Neural cell (in vitro differentiated cells): Measurements from ENCODE around the gene WNT2B. TPM values are rescaled to one million over a fixed set of nuclear protein-coding genes. Genes with fewer than 3 reads are reported as not detected.

ENCODE experiments used
- H2AFZ ChIP-seq: fragments of 200-600, 300-800 bp; sonication (generic), shearing (Covaris generic); 2 replicates; pipeline ENCODE4 v1.6.0; 2014; ENCODE audit warnings: low read depth, mild to moderate bottlenecking, antibody characterized with exemption, low read length, moderate library complexity
- H3F3A ChIP-seq: fragments of 200-600 bp; shearing (Covaris generic); 2 replicates; pipeline ENCODE4 v1.6.1; 2016; ENCODE audit warnings: mild to moderate bottlenecking, moderate library complexity, mixed read lengths, antibody characterized with exemption, low read length; ENCODE audit not compliant: insufficient read depth, poor library complexity, severe bottlenecking
- H3K27ac ChIP-seq: fragments of 200-600, 300-800 bp; sonication (generic), shearing (Covaris generic); 2 replicates; pipeline ENCODE4 v1.5.1; 2014; ENCODE audit warnings: mild to moderate bottlenecking, low read length, moderate library complexity
- H3K27me3 ChIP-seq: fragments of 300-800, 200-600 bp; sonication (generic), shearing (Covaris generic); 2 replicates; pipeline ENCODE4 v1.6.0; 2014; ENCODE audit warnings: mild to moderate bottlenecking, low read depth, low read length, moderate library complexity; ENCODE audit not compliant: insufficient read depth
- H3K36me3 ChIP-seq: fragments of 300-800, 200-600 bp; sonication (generic), shearing (Covaris generic); 2 replicates; pipeline ENCODE4 v1.5.1; 2014; ENCODE audit warnings: mild to moderate bottlenecking, antibody characterized with exemption, low read length, moderate library complexity; ENCODE audit not compliant: insufficient read depth
- H3K4me2 ChIP-seq: fragments of 300-800, 200-600 bp; sonication (generic), shearing (Covaris generic); 2 replicates; pipeline ENCODE4 v1.6.0; 2014; ENCODE audit warnings: mild to moderate bottlenecking, low read length
- H3K4me3 ChIP-seq: fragments of 300-800, 200-600 bp; sonication (generic), shearing (Covaris generic); 2 replicates; pipeline ENCODE4 v1.5.1; 2014; ENCODE audit warnings: mild to moderate bottlenecking, low read length, moderate library complexity
- H3K79me2 ChIP-seq: fragments of 200-600 bp; shearing (Covaris generic); replicated peaks from 2 replicates; pipeline ENCODE4 v1.6.0; 2014; ENCODE audit warnings: mild to moderate bottlenecking, low read length, moderate library complexity; ENCODE audit not compliant: insufficient read depth
- H3K9ac ChIP-seq: fragments of 300-800, 200-600 bp; sonication (generic), shearing (Covaris generic); 2 replicates; pipeline ENCODE4 v1.6.1; 2016; ENCODE audit warnings: mild to moderate bottlenecking, low read length, mixed read lengths
- H3K9me2 ChIP-seq: fragments of 200-600 bp; shearing (Covaris generic); 2 replicates; pipeline ENCODE4 v1.6.1; 2016; ENCODE audit warnings: mild to moderate bottlenecking, low read length, mixed read lengths; ENCODE audit not compliant: insufficient read depth
- H3K9me3 ChIP-seq: fragments of 200-600, 300-800 bp; sonication (generic), shearing (Covaris generic); 2 replicates; pipeline ENCODE4 v1.6.1; 2016; ENCODE audit warnings: mild to moderate bottlenecking, mixed run types, low read length, moderate library complexity, mixed read lengths
- H4K20me1 ChIP-seq: fragments of 200-600 bp; shearing (Covaris generic); 2 replicates; pipeline ENCODE4 v1.6.1; 2016; ENCODE audit warnings: mild to moderate bottlenecking, mixed run types; ENCODE audit not compliant: insufficient read depth
- CTCF ChIP-seq: fragments of 450-650 bp; IDR thresholded peaks from 2 replicates; pipeline ENCODE4 v1.5.1; 2014; ENCODE audit warnings: antibody characterized with exemption, mild to moderate bottlenecking, moderate library complexity; ENCODE audit not compliant: poor library complexity, severe bottlenecking
- EP300 ChIP-seq: fragments of 450-650 bp; conservative IDR thresholded peaks from 2 replicates; pipeline ENCODE4 v1.6.1; 2014; ENCODE audit warnings: antibody characterized with exemption, mild to moderate bottlenecking, moderate library complexity; ENCODE audit not compliant: poor library complexity, severe bottlenecking
- EZH2 ChIP-seq: fragments of 200-600, 300-800 bp; shearing (Covaris generic), sonication (generic); IDR thresholded peaks from 2 replicates; pipeline ENCODE4 v1.6.1; 2014; ENCODE audit warnings: antibody characterized with exemption, low read length, borderline replicate concordance, mild to moderate bottlenecking; ENCODE audit not compliant: insufficient read depth, poor library complexity, severe bottlenecking
- MXI1 ChIP-seq: fragments of 450-650 bp; conservative IDR thresholded peaks from 2 replicates; pipeline ENCODE4 v1.6.1; 2014; ENCODE audit warnings: antibody characterized with exemption, mild to moderate bottlenecking; ENCODE audit not compliant: poor library complexity, severe bottlenecking
- POLR2AphosphoS5 ChIP-seq: IDR thresholded peaks from 2 replicates; pipeline ENCODE4 v1.6.1; 2012
- RAD21 ChIP-seq: fragments of 450-650 bp; conservative IDR thresholded peaks from 2 replicates; pipeline ENCODE4 v1.6.1; 2014; ENCODE audit warnings: antibody characterized with exemption, mild to moderate bottlenecking, moderate library complexity
- SMC3 ChIP-seq: fragments of 450-650 bp; conservative IDR thresholded peaks from 2 replicates; pipeline ENCODE4 v1.6.1; 2014; ENCODE audit warnings: antibody characterized with exemption, mild to moderate bottlenecking, moderate library complexity; ENCODE audit not compliant: poor library complexity
- TAF1 ChIP-seq: IDR thresholded peaks from 2 replicates; pipeline ENCODE4 v1.6.1; 2012; ENCODE audit warnings: low read depth
- polyA plus RNA-seq: library from polyadenylated mRNA; depleted of rRNA; stranded (reverse); fragments of >200 nt; gene quantifications from 2 replicates; pipeline ENCODE4 v1.2.3, GENCODE V29; 2014

WNT2B gene
- polyA plus RNA-seq, 1 donor from 2014 or later = 3.1 TPM

- no peaks in the 10 kb centered on the region for H4K20me1 ChIP-seq
- no peaks in the 10 kb centered on the region for H3K9me2 ChIP-seq
- no peak overlapping the region for H3K4me3 ChIP-seq
- no peak overlapping the region for H2AFZ ChIP-seq
- H3F3A ChIP-seq = no peaks in the 10 kb centered on the region
- H3K79me2 ChIP-seq = no peaks in the 10 kb centered on the region
- no peaks in the 10 kb centered on the region for H3K36me3 ChIP-seq
- no peak overlapping the region for H3K9ac ChIP-seq
- H3K4me2 ChIP-seq = no peak overlapping the region
- peaks cover 45% of the 10 kb centered on the region for H3K27me3 ChIP-seq
- no peaks in the 10 kb centered on the region for H3K9me3 ChIP-seq
- H3K27ac ChIP-seq = no peak overlapping the region
- TF ChIP-seq POLR2AphosphoS5 (no peak), RAD21 (no peak), MXI1 (no peak), SMC3 (no peak)
Observed at GRCh38 chr1:112511897-112512296, 3.1 kb downstream of the WNT2B start.

- no peak for TF ChIP-seq TAF1
- no peak for TF ChIP-seq CTCF
- no peak for TF ChIP-seq POLR2AphosphoS5
- no peak for TF ChIP-seq EP300
- TF ChIP-seq RAD21 = no peak
- H3K4me3 ChIP-seq = no peak overlapping the region
- H3F3A ChIP-seq = no peaks in the 10 kb centered on the region
- H3K4me2 ChIP-seq = no peak overlapping the region
- H3K9me2 ChIP-seq = no peaks in the 10 kb centered on the region
- no peak overlapping the region for H3K9ac ChIP-seq
- H3K27me3 ChIP-seq = peaks cover 31% of the 10 kb centered on the region
- no peaks in the 10 kb centered on the region for H3K36me3 ChIP-seq
- no peaks in the 10 kb centered on the region for H3K79me2 ChIP-seq
- no peak overlapping the region for H2AFZ ChIP-seq
- H3K9me3 ChIP-seq = no peaks in the 10 kb centered on the region
- H3K27ac ChIP-seq = no peak overlapping the region
- no peaks in the 10 kb centered on the region for H4K20me1 ChIP-seq
Observed at GRCh38 chr1:112513112-112513870, 4.5 kb downstream of the WNT2B start.

- TF ChIP-seq RAD21 (no peak), EZH2 (no peak)
- no peaks in the 10 kb centered on the region for H3F3A ChIP-seq
- H3K79me2 ChIP-seq = no peaks in the 10 kb centered on the region
- no peak overlapping the region for H3K4me2 ChIP-seq
- no peaks in the 10 kb centered on the region for H3K36me3 ChIP-seq
- no peaks in the 10 kb centered on the region for H3K9me3 ChIP-seq
- H3K27ac ChIP-seq = no peak overlapping the region
- H2AFZ ChIP-seq = no peak overlapping the region
- H4K20me1 ChIP-seq = no peaks in the 10 kb centered on the region
- no peak overlapping the region for H3K9ac ChIP-seq
- H3K4me3 ChIP-seq = no peak overlapping the region
- H3K27me3 ChIP-seq = peaks cover 15% of the 10 kb centered on the region
- H3K9me2 ChIP-seq = no peaks in the 10 kb centered on the region
Observed at GRCh38 chr1:112514901-112515300, 6.1 kb downstream of the WNT2B start.
